Stimulated activated CD8-positive, alpha-beta memory T cell treated with anti-CD3 and anti-CD28 coated beads, Interleukin-7, amount 100 ng/mL, for 48 hours (primary cell): ENCODE results near the gene PLD6.

Experiments used
- DNase-seq, 2 donors: peaks; one replicate each; pipeline ENCODE4 v3.0.0-alpha.2; 2020; ENCODE audit warnings: low read depth in 1 of 2; ENCODE audit errors: extremely low read depth in 1 of 2

The PLD6 gene

GRCh38 chr17:17157041-17157440, 49.1 kb downstream of the PLD6 start:
- no peak for DNase-seq

- no peak for DNase-seq
Measured at GRCh38 chr17:17156511-17156910, 49.6 kb downstream of the PLD6 start.

- DNase-seq, result no peak
Measured at GRCh38 chr17:17156107-17156506, 50.0 kb downstream of the PLD6 start.

GRCh38 chr17:17155568-17155967, 50.6 kb downstream of the PLD6 start:
- no peak for DNase-seq

GRCh38 chr17:17154981-17155380, 51.2 kb downstream of the PLD6 start:
- DNase-seq, result no peak

- DNase-seq, result no peak
Measured at GRCh38 chr17:17154556-17154955, 51.6 kb downstream of the PLD6 start.

GRCh38 chr17:17153709-17154108, 52.4 kb downstream of the PLD6 start:
- no peak for DNase-seq

GRCh38 chr17:17153071-17153470, 53.1 kb downstream of the PLD6 start:
- no peak for DNase-seq

GRCh38 chr17:17152385-17152784, 53.7 kb downstream of the PLD6 start:
- DNase-seq, result no peak

- DNase-seq, result peak in 1 of 2 donors; percentile 28
Measured at GRCh38 chr17:17151962-17152361, 54.2 kb downstream of the PLD6 start.

GRCh38 chr17:17151541-17151940, 54.6 kb downstream of the PLD6 start:
- no peak for DNase-seq

GRCh38 chr17:17151055-17151454, 55.1 kb downstream of the PLD6 start:
- no peak for DNase-seq
